GM10248 (cell line): ENCODE measurements around the gene HPGD.

Experiments
- CTCF ChIA-PET: fragments of 300-600 bp; sonication (Branson Sonifier 250); formaldehyde crosslinking; extraction: SDS; loops from one replicate; lab custom pipeline; 2021; ENCODE audit warnings: antibody characterized with exemption; lab: Yijun Ruan, JAX
- POLR2A ChIA-PET: fragments of 350-650 bp; sonication (Branson Sonifier 250); formaldehyde crosslinking; extraction: SDS; loops from one replicate; lab custom pipeline; 2020; ENCODE audit warnings: antibody characterized with exemption; lab: Yijun Ruan, JAX
- DNase-seq: peaks from one replicate; pipeline ENCODE4 v3.0.0; 2012; ENCODE audit errors: extremely low spot score
- TF ChIP-seq, protein P1 (sequence below): IDR thresholded peaks from 2 replicates; pipeline ENCODE4 v1.5.1; 2012; ENCODE audit warnings: mild to moderate bottlenecking, low read depth; ENCODE audit errors: extremely low read depth, missing control alignments, control extremely low read depth

The HPGD gene

DNA sequence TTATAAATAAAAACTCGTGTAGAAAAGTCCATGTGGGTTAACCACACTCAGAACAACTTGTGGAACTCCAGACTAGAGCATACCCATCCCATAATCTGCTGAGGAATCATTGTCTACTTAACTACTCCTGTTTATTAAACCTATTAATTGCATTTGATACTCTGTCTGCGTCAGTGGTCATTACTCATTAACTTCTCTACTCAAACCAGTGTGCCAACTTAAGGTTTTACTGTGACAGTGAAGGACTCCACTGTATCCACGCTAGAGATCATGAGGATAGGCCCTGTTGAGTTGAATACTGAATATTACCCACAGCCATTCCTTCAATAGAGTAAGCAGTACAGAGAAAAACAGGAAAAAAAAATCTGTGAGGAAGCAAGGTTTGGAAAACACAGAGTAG is 17.3 kb downstream of the HPGD start:
- ChIA-PET CTCF (no interaction called here), POLR2A (no interaction called here)
- TF ChIP-seq, protein P1, sequence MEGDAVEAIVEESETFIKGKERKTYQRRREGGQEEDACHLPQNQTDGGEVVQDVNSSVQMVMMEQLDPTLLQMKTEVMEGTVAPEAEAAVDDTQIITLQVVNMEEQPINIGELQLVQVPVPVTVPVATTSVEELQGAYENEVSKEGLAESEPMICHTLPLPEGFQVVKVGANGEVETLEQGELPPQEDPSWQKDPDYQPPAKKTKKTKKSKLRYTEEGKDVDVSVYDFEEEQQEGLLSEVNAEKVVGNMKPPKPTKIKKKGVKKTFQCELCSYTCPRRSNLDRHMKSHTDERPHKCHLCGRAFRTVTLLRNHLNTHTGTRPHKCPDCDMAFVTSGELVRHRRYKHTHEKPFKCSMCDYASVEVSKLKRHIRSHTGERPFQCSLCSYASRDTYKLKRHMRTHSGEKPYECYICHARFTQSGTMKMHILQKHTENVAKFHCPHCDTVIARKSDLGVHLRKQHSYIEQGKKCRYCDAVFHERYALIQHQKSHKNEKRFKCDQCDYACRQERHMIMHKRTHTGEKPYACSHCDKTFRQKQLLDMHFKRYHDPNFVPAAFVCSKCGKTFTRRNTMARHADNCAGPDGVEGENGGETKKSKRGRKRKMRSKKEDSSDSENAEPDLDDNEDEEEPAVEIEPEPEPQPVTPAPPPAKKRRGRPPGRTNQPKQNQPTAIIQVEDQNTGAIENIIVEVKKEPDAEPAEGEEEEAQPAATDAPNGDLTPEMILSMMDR = no peak
- no peak for DNase-seq

DNA sequence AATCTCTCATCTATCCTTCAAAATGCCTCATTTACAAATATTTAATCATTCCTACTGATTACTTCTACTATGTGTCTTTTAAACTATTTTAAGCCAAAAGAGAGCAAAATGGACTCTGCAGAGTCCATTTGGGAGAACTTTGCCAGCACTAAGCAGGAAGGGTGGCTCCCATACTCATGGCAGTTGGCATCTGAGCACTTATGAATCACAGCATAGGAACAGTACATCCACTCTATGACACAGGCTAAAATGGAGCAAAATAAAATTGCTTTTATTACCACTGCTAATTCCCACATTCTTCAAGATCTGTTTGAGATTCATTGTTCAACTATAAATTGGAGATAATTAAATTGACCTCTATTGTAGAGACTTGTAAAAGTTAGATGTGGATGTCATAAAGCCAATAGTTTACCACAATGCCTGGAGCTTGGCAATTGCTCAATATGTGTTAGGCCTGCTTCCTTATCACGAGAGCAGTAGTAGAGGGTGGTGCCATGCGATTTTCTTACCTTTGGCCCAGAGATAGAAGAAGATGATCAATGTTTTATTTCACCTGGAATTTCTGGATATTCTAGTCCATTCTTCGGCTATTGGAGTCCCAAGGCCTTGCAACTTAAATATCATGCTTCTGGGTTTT is 19.1 kb downstream of the HPGD start:
- ChIA-PET POLR2A (no interaction called here), CTCF (no interaction called here)
- TF ChIP-seq, protein P1 = no peak
- no peak for DNase-seq

DNA sequence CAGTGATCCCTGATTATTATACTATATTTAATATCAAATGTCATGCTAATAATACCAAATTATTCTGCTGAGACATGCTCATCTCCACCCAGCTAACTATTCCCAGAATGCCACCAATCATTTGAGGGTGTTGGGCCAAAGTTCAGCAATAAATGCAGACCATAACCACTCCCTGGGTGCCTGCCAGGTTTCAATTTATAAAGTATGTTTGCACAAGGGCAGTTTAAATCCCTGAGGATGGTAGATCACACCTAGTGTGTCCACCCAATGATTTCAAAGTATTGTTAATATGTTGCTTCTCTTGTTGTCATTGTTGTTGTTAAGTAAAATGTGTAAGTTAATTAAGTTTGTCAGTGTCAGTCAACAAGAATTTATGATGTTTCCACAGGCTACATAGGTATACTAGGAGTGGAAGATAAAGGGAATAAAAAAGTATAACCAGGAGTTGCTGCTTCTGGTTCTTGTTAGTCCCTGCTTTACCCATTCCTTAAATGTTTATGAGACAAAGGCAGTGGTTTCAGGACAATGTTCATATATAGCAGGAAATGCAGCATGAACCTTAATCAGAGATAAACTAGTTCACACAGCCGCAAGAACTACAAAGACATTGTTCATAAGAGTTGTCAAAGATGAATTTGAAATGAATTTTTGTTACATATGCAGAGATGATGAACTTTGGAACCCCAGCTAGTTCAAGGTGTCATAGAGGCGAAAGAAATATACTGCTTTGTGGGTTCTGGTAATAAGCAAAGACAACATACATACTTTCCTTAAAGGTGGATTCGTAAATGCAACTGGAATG is 25.5 kb downstream of the HPGD start:
- POLR2A ChIA-PET = no interaction called here
- DNase-seq = no peak
- CTCF ChIA-PET = no interaction called here
- TF ChIP-seq, protein P1 = no peak

DNA sequence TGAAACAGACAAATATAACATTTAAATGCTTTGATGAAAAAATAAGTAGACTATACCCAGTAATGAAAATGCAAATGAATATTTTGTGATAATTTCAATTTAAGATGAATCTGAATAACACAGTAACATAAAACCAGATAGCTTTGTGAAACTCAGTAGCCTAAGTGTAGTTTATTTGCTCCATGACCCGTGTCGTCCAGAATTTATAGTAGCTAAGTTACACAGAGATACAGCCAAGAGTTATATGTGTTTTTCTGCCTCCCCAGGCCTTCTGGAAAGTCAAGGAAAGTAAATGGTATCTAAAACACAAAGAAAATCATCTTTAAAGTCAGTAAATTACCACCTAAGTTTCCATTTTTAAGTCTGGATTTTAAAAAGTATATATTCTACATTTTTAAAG is 26.7 kb downstream of the HPGD start:
- POLR2A ChIA-PET = no interaction called here
- CTCF ChIA-PET = no interaction called here
- TF ChIP-seq, protein P1 = no peak
- no peak for DNase-seq

DNA sequence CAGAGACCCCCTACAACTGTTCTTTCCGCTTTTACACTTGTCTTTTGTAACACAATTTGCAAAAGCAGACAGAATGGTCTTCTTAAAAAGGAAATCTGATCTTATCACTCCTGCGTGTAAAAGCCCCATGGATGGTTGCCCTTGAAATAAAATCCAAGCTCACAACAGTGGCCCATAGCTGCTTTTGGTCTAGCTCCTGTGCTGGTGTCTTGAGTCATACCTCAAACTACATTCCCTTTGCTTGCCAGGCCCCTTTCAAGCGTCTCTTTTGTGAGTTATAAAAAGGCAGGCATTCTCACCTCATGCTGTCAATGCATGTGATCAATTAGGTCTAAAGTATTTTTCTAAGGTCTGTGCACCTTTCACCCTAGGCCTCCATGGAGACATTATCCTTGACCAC is 27.6 kb downstream of the HPGD start:
- TF ChIP-seq, protein P1 = no peak
- no peak for DNase-seq
- ChIA-PET CTCF (interaction anchor here (2.8 kb wide), 1 partner anchor 12 kb away, joined by 7 read pairs; no protein-coding TSS in a partner anchor), POLR2A (no interaction called here)

DNA sequence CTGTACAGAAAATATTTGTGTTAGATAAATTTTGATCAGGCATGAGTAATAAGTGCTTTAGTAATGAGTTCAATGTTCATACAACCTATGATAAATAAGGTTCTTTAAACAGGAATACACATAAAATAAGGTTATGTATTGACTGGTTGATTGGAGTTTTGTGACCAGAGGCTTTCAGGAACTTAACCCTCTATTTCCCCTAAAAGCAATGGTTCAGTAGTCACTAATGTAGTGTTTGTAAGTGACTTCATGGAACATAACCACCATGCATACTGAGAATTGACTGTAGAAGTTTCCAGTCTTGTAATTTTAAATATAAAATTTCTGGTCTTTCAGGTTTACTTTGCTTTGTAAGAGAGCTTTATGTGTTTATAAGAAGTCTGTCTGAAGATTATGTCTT is 28.1 kb downstream of the HPGD start:
- DNase-seq = no peak
- TF ChIP-seq, protein P1 = no peak
- ChIA-PET POLR2A (no interaction called here), CTCF (interaction anchor here (2.8 kb wide), 1 partner anchor 13 kb away, joined by 7 read pairs; no protein-coding TSS in a partner anchor)
